ENCODE data around the gene C3orf20.

The C3orf20 gene

DNA sequence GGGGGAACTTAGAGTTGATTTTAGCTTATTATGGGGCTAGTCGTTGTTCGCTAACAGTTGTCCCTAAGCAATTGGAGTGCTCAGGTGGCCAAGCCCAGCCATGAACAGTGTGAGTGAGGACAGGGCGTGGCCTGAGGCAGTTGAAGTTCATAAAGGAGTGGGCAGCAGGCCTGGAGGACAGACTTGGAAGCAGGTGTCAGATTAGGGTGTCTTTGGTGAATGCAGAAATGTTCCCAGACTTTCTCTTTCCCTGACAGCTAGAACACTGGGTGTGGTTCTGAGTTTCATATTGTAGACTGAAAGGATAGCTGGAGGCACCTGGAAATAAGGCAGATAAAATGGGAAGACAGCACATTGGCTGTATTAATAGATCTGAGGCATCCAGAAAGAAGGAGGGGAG lies 84.0 kb downstream of the C3orf20 start:
- no peak for DNase-seq (ENCODE audit: low spot score)

DNA sequence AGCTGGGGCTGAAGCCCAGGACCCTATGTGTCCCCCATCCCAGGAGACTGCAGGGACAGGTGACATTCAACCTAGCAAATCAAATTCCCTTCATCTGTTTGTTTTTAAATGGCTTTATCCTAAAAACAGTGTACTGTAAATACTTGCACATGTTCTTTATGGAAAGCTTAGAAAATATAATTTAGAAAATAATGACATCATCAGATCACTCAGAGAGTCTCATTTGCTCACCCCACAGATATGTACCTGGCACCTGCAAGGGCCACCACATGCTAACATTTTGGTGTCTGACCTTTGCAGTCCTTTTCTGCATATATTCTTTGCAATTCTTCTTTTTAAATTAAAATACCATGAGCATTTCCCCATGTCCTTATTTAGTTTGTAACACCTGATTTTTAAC lies 85.2 kb downstream of the C3orf20 start:
- no peak for DNase-seq (ENCODE audit: low spot score)

DNA sequence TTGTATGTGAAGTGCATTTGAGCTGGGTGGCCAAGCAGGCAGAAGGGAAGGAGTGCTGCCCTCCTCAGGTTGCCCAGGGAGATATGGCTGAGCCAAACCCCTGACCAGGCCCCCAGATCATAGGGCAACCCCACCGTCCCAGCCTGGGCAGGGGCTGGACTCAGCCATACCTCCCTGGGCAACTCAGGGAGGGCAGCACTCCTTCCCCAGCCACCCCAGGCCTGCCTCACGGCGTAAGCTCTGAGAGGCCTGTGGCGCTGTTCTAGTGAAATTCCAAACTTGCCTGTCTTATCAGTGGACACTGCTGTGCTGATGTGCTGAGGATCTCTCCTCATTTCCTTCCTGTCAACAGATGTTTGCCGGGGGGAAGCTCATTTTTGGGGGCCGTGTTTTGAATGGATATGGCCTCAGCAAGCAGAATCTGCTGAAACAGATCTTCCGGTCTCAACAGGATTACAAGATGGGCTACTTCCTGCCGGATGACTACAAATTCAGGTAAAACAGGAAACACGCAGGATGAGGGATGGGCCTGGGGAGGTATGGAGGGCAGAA lies 86.3 kb downstream of the C3orf20 start:
- no peak for DNase-seq (ENCODE audit: low spot score)

GRCh38 chr3:14761866-14762265 lies 86.9 kb downstream of the C3orf20 start:
- no peak for DNase-seq (ENCODE audit: low spot score)

- DNase-seq (ENCODE audit: low spot score), result no peak
Measured at GRCh38 chr3:14762701-14763100, 87.8 kb downstream of the C3orf20 start.

DNA sequence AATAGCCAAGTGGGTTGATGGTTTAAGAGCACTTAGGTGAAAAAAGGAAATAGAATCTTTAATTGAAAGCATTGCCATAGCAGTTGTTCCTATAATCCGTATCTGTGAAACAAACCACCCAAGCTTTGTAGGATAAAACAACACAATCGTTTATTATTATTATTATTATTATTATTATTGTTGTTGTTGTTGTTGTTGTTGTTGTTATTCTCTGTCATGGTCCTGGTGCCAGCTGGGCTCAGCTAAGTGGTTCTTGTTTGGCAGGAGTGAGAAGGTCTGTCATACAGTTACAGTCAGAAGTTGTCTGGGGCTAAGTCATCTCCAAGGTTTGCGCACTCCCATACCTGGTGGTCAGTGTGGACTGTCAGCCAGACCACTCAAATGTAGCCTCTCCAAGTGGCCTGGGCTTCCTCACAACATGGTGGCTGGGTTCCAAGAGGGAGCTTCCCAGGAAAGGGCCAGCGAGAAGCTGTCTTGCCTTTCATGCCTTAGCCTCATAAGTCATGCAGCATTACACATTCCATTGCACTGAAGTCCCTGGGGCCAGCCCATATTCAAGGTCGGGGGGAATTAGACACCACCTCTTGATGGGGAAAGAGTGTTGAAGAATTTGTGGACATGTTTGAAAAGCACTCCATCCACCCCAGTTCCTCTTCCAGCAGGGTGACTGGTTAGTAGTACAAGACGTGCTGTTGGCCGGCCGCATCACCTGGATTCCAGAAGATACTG lies 89.6 kb downstream of the C3orf20 start:
- DNase-seq (ENCODE audit: low spot score), result no peak

DNA sequence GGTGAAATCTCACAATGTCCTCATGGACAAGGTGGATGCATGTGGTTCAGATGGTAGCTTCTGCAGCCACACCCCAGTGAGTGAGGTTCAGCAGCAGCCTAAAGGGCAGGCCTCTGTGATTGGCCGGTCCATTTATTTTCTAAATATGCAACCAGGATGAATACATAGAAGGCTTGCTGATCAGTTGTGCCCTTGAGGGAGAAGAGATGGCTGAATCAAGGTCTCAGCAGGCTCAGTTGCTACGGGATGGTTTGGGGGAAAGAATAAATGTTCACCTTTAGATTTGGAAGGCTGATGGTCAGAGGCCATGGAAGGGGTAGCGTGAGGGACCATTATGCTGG lies 90.1 kb downstream of the C3orf20 start:
- no peak for DNase-seq (ENCODE audit: low spot score)

DNA sequence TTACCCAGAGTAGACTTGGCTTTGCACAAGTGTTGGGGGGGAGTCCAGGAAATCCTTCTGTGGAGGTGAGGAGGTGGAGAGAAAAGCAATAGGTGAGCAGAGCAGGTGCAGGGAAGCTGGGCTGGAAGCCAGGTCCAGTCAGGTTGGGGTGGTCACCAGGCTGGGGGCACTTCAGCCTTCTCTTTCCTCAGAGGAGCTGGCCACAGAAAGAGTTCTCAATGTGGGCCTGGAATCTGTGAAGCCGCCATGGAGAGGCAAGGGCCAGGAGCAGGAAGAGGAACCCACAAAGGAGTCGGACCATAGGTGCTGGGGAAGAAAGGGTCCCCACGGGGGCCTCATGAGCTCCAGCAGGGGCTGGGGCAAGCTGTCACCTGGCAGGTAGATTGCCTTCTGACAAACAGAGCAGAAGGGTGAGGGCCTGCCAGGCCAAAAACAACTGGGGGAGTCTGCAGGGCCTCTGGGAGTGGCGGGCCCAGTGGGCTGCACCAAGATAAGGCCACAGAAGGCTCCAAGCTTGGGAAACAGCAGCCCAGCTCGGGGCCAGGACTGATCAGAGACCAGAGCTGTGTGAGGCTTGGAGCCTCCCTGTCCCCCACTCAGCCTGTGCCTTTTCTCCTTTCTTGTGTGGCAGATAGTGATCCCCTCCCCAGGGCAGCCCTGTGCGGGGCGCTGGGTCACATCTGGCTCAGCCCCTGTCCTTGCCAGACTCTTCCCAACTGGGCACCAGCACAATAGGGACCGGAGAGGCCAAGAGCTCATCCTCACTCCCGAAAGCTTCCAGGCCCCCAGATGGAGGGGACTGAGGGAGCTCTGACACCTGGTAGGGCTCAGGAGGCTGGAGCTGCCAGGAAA lies 90.9 kb downstream of the C3orf20 start:
- no peak for DNase-seq (ENCODE audit: low spot score)

DNA sequence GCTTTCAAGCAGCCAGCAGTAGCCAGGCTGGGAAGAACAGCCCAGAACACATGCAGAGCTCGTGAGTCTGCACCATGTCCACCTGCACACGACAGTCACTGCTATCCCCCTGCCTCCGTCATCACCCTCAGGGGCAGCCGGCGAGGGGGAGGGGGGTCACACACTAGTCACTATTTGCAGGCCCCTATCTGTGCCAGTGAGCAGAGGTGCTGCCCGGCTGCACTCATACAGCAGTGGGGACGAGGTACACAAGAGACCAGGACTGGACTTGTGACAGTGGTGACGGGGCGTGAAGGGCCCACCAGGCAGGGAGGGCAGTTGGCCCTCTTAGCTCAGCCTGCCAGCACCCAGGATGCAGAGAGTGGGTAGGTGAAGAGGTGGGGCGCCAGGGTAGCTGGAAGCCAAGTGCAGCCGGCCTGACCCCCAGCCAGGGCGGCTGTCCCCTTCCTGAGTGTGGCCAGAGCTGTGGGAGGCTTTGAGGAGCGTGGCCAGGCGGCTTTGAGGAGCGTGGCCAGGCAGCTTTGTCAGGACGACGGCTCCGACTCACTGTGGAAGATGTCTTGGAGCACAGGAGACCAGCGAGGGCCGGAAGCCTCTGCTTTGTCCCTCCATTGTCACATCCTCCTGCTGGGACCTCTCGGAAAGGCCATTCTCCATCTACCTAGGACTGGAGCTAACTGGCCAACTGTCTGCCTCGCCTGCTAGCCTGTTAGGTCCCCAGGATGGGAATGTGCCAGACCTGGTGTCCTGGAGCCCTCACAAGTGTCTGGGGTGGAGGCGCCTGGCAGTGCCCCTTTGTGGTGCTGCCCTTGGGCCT lies 91.7 kb downstream of the C3orf20 start:
- DNase-seq (ENCODE audit: low spot score), result no peak

DNA sequence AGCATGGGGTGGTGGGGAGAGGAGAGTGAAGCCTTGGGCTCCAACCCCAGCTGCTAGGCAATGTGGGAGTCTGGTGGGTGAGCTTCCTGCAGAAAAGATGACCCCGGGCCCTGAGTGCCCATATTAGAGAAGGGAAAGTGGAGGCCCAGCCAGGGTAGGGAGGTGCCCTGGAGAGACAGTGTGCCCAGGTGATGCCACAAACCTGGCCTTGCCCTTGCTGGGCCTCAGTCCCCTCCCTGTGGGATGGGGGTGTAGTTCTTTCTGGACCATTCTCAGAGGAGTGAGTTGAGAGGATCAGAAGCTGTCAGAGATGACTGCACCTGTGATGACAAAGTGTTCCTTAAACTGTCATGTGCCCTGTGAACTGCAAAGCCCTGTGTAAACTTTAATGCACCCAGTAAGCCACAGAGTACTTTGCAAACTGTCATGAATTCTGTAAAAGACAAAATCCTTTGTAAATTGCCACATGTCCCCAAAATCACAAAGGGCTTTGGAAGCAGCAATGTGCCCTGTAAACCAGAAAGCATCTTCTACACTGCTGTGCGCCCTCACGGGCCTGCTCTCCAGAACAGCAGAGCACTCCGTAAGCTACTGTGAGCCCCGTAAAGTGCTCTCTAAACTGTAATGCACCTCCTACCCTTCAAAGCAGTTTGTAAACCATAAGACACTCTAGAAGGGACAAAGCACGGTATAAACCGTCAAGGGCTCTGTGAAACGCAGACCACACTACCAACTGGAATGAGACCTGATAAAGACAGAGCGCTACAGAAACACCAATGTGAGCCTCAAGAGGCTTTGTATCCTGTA lies 92.5 kb downstream of the C3orf20 start:
- no peak for DNase-seq (ENCODE audit: low spot score)

- no peak for DNase-seq (ENCODE audit: low spot score)
Measured at GRCh38 chr3:14768182-14768790, 93.3 kb downstream of the C3orf20 start.

DNA sequence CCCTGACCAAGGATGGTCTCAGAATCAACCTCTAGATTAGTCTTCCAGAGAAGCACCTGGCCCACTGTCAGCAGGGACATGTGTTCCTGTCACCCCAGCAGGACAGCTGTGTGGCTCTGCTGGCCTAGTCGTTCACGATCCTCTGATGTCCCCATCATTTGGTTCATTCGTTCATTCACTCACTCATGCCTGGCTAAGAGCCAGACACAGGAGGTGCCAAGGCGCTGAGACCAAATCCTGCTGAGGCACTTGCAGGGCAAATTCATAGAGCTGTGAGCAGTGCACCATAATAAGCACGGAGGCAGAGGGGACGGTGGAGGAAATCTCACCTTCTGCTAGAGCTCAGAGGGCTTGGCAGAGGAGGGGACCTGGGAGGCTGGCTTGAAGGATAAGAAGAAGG lies 93.9 kb downstream of the C3orf20 start:
- no peak for DNase-seq (ENCODE audit: low spot score)

DNA sequence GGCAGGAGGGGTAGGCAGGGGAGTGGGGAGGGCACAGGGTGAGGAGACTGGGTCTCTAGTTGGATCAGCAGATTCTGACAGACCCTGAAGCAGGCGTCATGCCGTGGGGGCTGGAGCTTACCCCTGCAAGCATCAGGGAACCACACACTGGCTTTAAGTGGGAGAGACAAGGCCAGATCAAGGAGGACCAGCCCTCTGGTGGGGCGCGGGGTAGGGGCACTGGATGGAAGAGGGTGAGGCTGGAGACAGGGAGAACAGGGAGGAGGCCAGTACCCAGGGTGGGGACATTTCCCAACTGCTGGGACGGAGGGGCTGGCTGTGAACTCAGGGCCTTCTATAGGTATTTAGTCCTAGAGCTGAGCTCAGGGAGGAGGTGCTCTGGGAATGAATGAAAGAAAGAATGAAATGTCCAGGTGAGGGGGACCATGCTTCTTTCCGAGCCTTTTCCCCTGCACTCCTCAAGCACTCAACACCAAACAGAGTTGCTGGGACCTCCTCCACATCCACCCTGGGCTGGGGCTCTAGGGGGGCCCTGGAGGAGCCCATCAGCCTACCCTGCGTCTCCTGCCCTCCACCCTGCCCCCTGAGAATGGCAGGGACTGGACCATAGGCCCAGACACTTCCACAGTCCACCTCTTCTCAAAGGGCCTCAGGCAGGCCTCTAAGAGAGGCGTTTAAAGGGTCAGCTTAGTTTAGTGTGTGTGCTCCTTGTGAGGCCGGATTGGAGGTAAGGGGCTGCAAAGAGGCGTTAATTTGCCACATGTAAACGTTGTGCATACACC lies 94.8 kb downstream of the C3orf20 start:
- DNase-seq (ENCODE audit: low spot score), result no peak

DNA sequence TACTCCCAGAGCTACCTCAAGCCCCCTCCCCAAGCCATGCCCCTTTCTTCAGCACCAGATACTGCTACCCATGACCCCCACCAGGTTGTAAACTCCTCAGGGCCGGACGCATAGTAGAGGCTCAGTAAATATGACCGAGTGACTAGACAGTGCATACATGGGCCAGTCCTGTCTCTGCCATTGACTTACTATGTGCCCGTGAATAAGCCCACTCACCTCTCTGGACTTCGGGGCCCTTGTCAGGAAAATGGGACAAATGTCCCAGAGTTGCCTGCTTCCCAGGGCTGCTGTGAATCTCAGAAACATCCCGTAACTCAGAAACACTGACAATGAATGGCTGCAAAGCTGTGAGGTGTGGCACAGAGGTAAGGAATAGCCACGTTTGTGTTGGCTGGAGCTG lies 95.7 kb downstream of the C3orf20 start:
- no peak for DNase-seq (ENCODE audit: low spot score)

- no peak for DNase-seq (ENCODE audit: low spot score)
Measured at GRCh38 chr3:14771593-14772497, 96.9 kb downstream of the C3orf20 start.

- DNase-seq (ENCODE audit: low spot score), result no peak
Measured at GRCh38 chr3:14772533-14773138, 97.7 kb downstream of the C3orf20 start.

- DNase-seq (ENCODE audit: low spot score), result no peak
Measured at GRCh38 chr3:14773281-14773680, 98.3 kb downstream of the C3orf20 start.

GRCh38 chr3:14773691-14774128 lies 98.8 kb downstream of the C3orf20 start:
- no peak for DNase-seq (ENCODE audit: low spot score)

DNA sequence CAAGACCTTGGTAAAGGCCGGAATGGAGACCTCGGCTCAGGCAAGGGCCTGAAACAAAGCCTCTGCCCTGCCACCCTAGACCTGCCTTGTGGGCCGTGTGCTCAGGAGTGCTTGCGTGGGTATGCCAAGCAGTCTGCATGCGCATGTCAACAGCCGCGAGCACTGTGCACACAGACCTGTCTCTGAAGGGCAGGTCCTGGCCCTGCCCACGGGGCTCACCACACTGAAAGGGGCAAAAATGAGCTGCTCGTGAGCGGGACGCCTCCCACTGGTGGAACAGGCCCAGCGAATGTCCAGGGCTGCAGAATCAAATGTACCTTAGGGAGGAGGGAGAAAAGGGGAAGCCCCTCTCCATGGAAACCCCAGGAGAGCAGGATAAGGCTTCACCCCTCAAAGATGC lies 99.5 kb downstream of the C3orf20 start:
- DNase-seq (ENCODE audit: low spot score), result no peak
